HG02759 (cell line): ENCODE results near the gene MAG.

ENCODE experiments used
- ATAC-seq: cut with Tn5 transposase; IDR thresholded peaks from one replicate; pipeline ENCODE4 v1.9.1; 2021; ENCODE audit warnings: mild to moderate bottlenecking, moderate library complexity; ENCODE audit not compliant: unreplicated experiment

Gene MAG

DNA sequence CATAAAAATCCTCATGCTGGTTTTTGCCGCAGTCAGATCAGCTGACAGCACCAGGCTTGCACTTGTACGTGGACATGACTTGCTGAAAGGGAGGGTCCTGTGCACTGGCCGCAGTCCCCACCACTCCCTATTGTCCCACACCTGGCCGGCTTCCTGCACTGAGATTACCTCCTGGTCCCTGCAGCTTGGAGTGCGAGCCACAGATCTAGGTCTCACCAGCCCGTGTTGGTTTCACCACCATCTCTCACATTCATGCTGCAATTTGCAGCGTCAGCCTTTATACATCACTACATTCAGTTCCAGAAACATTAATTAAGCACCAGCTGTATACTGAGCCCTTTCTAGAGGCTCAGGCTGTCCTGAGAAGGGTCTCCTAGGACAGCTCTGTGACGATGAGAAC lies 22.1 kb downstream of the MAG start:
- no peak for ATAC-seq

GRCh38 chr19:35314858-35315470 lies 23.0 kb downstream of the MAG start:
- no peak for ATAC-seq

DNA sequence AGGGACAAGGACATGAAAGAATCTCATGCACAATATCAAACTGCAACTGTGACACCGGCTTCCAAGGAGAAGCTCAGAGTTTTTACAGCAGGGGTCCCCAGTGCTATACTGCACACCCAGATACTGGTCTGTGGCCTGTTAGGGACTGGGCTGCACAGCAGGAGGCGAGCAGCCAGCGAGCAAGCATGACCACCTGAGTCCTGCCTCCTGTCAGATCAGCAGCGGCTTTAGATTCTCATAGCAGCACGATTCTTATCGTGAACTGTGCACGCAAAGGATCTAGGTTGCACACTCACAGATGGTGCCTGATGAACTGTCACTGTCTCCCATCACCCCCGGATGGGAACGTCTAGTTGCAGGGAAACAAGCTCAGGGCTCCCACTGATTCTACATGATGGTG lies 23.9 kb downstream of the MAG start:
- ATAC-seq, result no peak

- ATAC-seq, result no peak
Observed at GRCh38 chr19:35316560-35316959, 24.6 kb downstream of the MAG start.

GRCh38 chr19:35317464-35318043 lies 25.6 kb downstream of the MAG start:
- no peak for ATAC-seq

GRCh38 chr19:35318679-35319448 lies 26.9 kb downstream of the MAG start:
- no peak for ATAC-seq

GRCh38 chr19:35320065-35320713 lies 28.2 kb downstream of the MAG start:
- no peak for ATAC-seq

DNA sequence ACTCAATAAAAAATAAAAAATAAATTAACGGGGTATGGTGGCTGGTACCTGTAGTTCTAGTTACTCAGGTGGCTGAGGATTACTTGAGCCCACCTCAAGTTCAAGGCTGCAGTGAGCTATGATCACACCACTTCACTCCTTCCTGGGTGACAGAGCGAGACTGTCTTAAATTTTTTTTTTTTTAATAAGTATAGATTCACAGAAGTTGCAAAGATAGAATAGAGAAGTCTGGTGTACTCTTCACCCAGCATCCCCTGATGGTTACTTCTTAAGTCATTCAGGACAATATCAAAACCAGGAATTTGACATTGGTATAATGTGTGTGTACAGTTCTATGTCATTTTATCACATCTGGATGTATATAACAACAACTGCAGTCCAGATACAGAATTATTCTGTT lies 29.3 kb downstream of the MAG start:
- no peak for ATAC-seq

DNA sequence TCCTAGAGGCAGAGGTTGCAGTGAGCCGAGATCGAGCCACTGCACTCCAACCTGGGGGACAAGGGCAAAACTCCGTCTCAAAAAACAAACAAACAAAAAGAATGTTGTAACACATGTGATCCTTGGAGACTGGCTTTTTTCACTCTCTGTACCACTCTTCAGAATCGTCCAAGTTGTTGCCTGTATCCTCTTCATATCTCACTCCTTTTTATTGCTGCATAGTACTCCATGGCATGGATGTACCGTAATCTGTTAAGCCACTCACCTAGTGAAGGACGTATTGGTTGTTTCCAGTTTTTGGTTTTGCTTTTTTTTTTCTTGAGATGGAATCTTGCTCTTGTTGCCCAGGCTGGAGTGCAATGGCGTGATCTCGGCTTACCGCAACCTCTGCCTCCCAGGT lies 30.1 kb downstream of the MAG start:
- no peak for ATAC-seq

- ATAC-seq, result no peak
Observed at GRCh38 chr19:35327642-35328041, 35.7 kb downstream of the MAG start.

DNA sequence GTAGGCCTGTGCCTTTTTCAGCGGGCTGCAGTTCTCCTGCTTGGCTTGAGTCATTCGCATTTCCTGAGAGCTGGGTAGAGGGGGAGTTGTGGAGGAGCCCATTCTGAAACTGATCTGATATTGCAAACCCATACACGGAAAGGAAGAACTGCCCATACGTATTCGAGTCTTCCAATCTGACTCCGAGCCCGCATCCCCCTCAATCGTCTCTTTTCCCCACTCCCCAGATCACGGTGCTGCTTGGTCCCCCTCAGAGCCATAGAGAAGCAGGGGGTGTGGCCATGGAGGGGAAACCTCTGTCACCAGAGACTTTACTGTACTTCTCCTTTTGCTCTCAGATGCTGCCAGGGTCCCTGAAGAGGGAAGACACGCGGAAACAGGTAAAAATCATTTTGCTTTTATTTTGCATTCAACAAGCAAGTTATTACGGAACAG lies 36.9 kb downstream of the MAG start, which contains the start of gene CD22:
CD22 (plus strand) TSS at position 337 of the 435 bp plus-strand sequence. CDS start 2,854 bp downstream, outside the sequence.
- ATAC-seq, result no peak

DNA sequence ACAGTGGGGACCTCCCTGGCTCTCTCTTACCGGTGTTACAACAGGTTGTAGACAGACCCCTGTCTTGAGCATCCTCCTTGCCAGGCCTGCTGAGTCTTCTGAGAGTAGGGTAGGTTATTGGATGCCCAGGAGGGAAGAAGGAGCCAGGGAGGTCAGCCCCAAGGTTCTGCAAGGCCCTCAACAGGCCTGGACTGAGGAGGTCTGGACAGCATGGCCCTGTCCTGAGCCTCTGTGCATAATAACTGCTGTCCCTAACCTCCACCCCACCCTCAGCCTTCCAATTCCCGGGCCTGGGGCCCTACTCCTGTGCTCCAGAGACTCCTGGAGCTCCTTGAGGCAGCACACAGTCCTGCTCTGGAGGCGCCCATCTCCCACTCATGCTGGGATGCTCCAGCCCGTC lies 37.4 kb downstream of the MAG start:
- ATAC-seq, result no peak

DNA sequence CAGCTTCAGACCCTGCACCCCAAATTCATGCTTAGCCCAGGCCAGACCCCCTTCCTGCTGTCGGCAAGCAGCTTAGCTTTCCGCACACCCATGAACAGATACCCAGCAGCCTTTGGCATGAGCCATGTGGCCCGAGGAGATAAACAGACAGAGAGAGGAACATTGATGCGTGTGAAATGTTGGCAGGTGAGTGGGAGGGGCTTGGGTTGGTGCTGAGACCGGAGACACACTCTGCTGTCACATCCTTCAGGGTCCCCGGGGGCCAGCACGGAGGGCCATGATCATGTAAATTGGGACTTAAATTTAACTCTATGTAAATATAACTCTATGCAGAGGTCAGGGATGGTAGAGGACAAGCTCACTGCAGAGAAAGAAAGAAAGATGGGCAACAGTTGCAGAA lies 38.5 kb downstream of the MAG start:
- ATAC-seq, result peak; percentile 65

- no peak for ATAC-seq
Observed at GRCh38 chr19:35331551-35332214, 39.7 kb downstream of the MAG start.

- no peak for ATAC-seq
Observed at GRCh38 chr19:35332817-35333216, 40.9 kb downstream of the MAG start.

GRCh38 chr19:35334144-35334753 lies 42.3 kb downstream of the MAG start:
- ATAC-seq, result no peak

DNA sequence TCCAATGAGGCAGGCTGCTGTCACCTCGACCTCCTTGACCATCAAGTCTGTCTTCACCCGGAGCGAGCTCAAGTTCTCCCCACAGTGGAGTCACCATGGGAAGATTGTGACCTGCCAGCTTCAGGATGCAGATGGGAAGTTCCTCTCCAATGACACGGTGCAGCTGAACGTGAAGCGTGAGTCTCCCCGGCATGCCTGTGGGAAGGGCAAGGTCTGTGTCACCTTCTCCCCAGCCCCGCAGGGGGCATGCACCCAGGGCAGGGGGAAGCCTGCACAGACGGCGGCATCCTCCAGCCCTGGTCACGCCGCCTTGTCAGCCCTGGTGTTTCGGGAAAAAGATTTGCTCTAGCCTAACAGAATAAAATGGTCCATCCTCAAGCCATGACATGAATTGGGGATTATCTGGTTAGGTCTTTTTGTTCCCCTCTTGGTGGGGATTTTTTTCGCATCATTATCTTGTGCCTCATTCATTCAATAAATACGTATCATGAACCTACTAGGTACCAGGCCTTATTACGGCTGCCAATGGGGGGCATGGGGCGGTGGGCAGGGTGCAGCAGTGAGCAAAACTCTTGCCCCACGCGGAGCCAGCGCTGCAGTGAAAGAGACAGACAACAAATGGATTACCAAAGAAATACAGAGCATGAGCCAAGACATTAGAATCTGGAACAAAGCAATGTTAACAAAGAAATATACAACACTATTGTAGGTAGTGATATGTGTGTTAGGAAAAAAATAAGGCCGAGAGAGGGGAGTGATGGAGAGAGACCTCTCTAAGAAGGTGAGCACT lies 44.4 kb downstream of the MAG start:
- no peak for ATAC-seq

- ATAC-seq, result no peak
Observed at GRCh38 chr19:35337097-35337983, 45.4 kb downstream of the MAG start.

DNA sequence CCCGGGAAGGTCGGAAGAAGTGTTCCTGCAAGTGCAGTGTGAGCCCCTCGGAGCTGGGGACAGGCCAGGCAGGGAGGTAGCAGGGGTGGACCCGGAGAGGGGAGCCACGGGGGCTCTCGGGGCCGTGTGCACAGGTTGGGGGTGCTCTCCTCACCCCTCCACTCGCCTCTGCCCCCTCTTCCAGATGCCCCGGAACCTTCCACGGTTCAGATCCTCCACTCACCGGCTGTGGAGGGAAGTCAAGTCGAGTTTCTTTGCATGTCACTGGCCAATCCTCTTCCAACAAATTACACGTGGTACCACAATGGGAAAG lies 46.0 kb downstream of the MAG start:
- ATAC-seq, result no peak
